Left ventricle myocardium inferior (tissue), 1 donor: ENCODE measurements around the gene MVP. TPM values are rescaled to one million over a fixed set of nuclear protein-coding genes. Genes with fewer than 3 reads are reported as not detected.

Source experiments
- DNase-seq: peaks from one replicate; pipeline ENCODE4 v3.0.0-alpha.2; 2020
- H3K27ac ChIP-seq: fragments of 200-600 bp; replicated peaks from 2 replicates; pipeline ENCODE4 v1.8.0; 2021
- H3K27me3 ChIP-seq: fragments of 200-600 bp; 2 replicates; pipeline ENCODE4 v1.8.0; 2021; ENCODE audit warnings: low read depth
- H3K36me3 ChIP-seq: fragments of 200-600 bp; 2 replicates; pipeline ENCODE4 v1.8.0; 2021
- H3K4me1 ChIP-seq: fragments of 200-600 bp; 2 replicates; pipeline ENCODE4 v1.8.0; 2021
- H3K4me3 ChIP-seq: fragments of 200-600 bp; 2 replicates; pipeline ENCODE4 v1.8.0; 2021; ENCODE audit warnings: mild to moderate bottlenecking, moderate library complexity
- H3K9me3 ChIP-seq: fragments of 200-600 bp; replicated peaks from 2 replicates; pipeline ENCODE4 v1.8.0; 2021
- CTCF ChIP-seq: fragments of 200-600 bp; IDR thresholded peaks from 2 replicates; pipeline ENCODE4 v1.8.0; 2021; ENCODE audit warnings: antibody characterized with exemption, mild to moderate bottlenecking, borderline replicate concordance
- intact Hi-C: fragments of 100-400 bp; cut with micrococcal nuclease; formaldehyde crosslinking; loops from one replicate; pipeline ENCODE4 v1.11.0; 2022
- total RNA-seq: library from RNA; stranded (reverse); fragmentation: NEBNext Ultra II Directional; extraction: Animal tissue kit (Norgen Biotek cat#: 25700); gene quantifications from one replicate; pipeline ENCODE4 v1.2.1, GENCODE V29; 2021
- donor health status: DM: no; HTN: yes; CAD: no; lungs with severe emphysema.

Gene MVP
- total RNA-seq, 1 donor from 2014 or later, result 38.6 TPM

- intact Hi-C loops, result no loop called here
- TF ChIP-seq CTCF, result no peak
- Histone ChIP-seq H3K4me3 (no peak overlapping the region), H3K27me3 (no peaks in the 10 kb centered on the region), H3K27ac (no peak overlapping the region), H3K9me3 (no peaks in the 10 kb centered on the region), H3K4me1 (peaks cover 6% of the 10 kb centered on the region), H3K36me3 (peaks cover 92% of the 10 kb centered on the region)
- no peak for DNase-seq
Observed at GRCh38 chr16:29839822-29840221, 19.6 kb downstream of the MVP start.

- peaks cover 92% of the 10 kb centered on the region for H3K36me3 ChIP-seq
- no peak for DNase-seq
- H3K27me3 ChIP-seq, result no peaks in the 10 kb centered on the region
- H3K9me3 ChIP-seq, result no peaks in the 10 kb centered on the region
- intact Hi-C loops, result no loop called here
- no peak overlapping the region for H3K27ac ChIP-seq
- no peak overlapping the region for H3K4me3 ChIP-seq
- H3K4me1 ChIP-seq, result peaks cover 6% of the 10 kb centered on the region
- no peak for TF ChIP-seq CTCF
Observed at GRCh38 chr16:29840240-29840639, 20.0 kb downstream of the MVP start.

- intact Hi-C loops, result no loop called here
- peaks cover 94% of the 10 kb centered on the region for H3K36me3 ChIP-seq
- no peak for TF ChIP-seq CTCF
- peaks cover 6% of the 10 kb centered on the region for H3K4me1 ChIP-seq
- no peak overlapping the region for H3K4me3 ChIP-seq
- H3K27ac ChIP-seq, result no peak overlapping the region
- DNase-seq, result no peak
- no peaks in the 10 kb centered on the region for H3K27me3 ChIP-seq
- no peaks in the 10 kb centered on the region for H3K9me3 ChIP-seq
Observed at GRCh38 chr16:29841631-29842030, 21.4 kb downstream of the MVP start.

GRCh38 chr16:29842732-29843346, 22.6 kb downstream of the MVP start:
- no peaks in the 10 kb centered on the region for H3K9me3 ChIP-seq
- peaks cover 94% of the 10 kb centered on the region for H3K36me3 ChIP-seq
- TF ChIP-seq CTCF, result no peak
- DNase-seq, result no peak
- H3K27ac ChIP-seq, result no peak overlapping the region
- H3K27me3 ChIP-seq, result no peaks in the 10 kb centered on the region
- peaks cover 6% of the 10 kb centered on the region for H3K4me1 ChIP-seq
- H3K4me3 ChIP-seq, result no peak overlapping the region
- intact Hi-C loops, result no loop called here

- TF ChIP-seq CTCF, result no peak
- DNase-seq, result no peak
- Histone ChIP-seq H3K4me1 (peaks cover 6% of the 10 kb centered on the region), H3K9me3 (no peaks in the 10 kb centered on the region), H3K4me3 (no peak overlapping the region), H3K27me3 (no peaks in the 10 kb centered on the region), H3K36me3 (peaks cover 84% of the 10 kb centered on the region), H3K27ac (peak overlapping the region; percentile 16)
- intact Hi-C loops, result no loop called here
Observed at GRCh38 chr16:29843931-29844330, 23.7 kb downstream of the MVP start.
